Prostate gland (tissue), 2 donors: Measurements from ENCODE around the gene UGT2B17. TPM values are rescaled to one million over a fixed set of nuclear protein-coding genes. Genes with fewer than 3 reads are reported as not detected.
"Not testable (repeated sequence)": the region's sequence is repeated elsewhere in the genome, so short reads cannot be mapped to it uniquely, and the experiment has no call there.

Source experiments
- DNase-seq: peaks from one replicate; pipeline ENCODE4 v3.0.0-alpha.2; 2019; ENCODE audit warnings: low spot score
- H3K27ac ChIP-seq, 2 donors: fragments of 200-600 bp; sonication (generic); 2 replicates each; pipeline ENCODE4 v1.5.1; 2017 to 2019
- H3K27me3 ChIP-seq: fragments of 200-600 bp; sonication (generic); replicated peaks from 2 replicates; pipeline ENCODE4 v1.5.1; 2019; ENCODE audit not compliant: insufficient read depth
- H3K36me3 ChIP-seq, 2 donors: fragments of 200-600 bp; sonication (generic); 1 replicate in 1 of 2; 2 replicates in 1 of 2; pipeline versions ENCODE4 v1.5.1 to v1.8.1; 2017 to 2019
- H3K4me1 ChIP-seq: fragments of 200-600 bp; sonication (generic); replicated peaks from 2 replicates; pipeline ENCODE4 v1.5.1; 2019
- H3K4me3 ChIP-seq, 2 donors: fragments of 200-600 bp; sonication (generic); 2 replicates each; pipeline ENCODE4 v1.5.1; 2017 to 2019
- H3K9me3 ChIP-seq: fragments of 200-600 bp; sonication (generic); 2 replicates; pipeline ENCODE4 v1.5.1; 2017
- POLR2A ChIP-seq: fragments of 450-650 bp; IDR thresholded peaks from one replicate; pipeline ENCODE4 v1.6.1; 2016; ENCODE audit warnings: antibody characterized with exemption, mild to moderate bottlenecking
- POLR2AphosphoS5 ChIP-seq: sonication (generic); formaldehyde crosslinking; IDR thresholded peaks from one replicate; pipeline ENCODE4 v1.6.1; 2017; ENCODE audit warnings: antibody characterized with exemption
- WGBS: methylation state at CpG from one replicate; pipeline ENCODE4 v1.1.5; 2018; 5-methylcytosine and 5-hydroxymethylcytosine counted together
- intact Hi-C: fragments of 100-400 bp; cut with DNase I; formaldehyde crosslinking; loops from one replicate; pipeline ENCODE4 v1.14.2; 2022
- total RNA-seq, 2 donors: library from RNA; depleted of rRNA; stranded (reverse); fragments of >200 nt; gene quantifications; one replicate each; pipeline ENCODE4 v1.1.0, GENCODE V29; 2016
- TF ChIP-seq, protein P1 (sequence below), 4 experiments: fragments of 200-600 bp in 2 of 4; fragments of 450-650 bp in 2 of 4; sonication (generic) in 2 of 4; IDR thresholded peaks; 1 replicate in 3 of 4; 2 replicates in 1 of 4; pipeline ENCODE4 v1.5.1; 2016 to 2019; ENCODE audit warnings: antibody characterized with exemption in 4 of 4, mild to moderate bottlenecking in 2 of 4, moderate library complexity in 2 of 4

UGT2B17 gene
- total RNA-seq, 2 donors from 2014 or later = 0.23 TPM; not detected in 1

DNA sequence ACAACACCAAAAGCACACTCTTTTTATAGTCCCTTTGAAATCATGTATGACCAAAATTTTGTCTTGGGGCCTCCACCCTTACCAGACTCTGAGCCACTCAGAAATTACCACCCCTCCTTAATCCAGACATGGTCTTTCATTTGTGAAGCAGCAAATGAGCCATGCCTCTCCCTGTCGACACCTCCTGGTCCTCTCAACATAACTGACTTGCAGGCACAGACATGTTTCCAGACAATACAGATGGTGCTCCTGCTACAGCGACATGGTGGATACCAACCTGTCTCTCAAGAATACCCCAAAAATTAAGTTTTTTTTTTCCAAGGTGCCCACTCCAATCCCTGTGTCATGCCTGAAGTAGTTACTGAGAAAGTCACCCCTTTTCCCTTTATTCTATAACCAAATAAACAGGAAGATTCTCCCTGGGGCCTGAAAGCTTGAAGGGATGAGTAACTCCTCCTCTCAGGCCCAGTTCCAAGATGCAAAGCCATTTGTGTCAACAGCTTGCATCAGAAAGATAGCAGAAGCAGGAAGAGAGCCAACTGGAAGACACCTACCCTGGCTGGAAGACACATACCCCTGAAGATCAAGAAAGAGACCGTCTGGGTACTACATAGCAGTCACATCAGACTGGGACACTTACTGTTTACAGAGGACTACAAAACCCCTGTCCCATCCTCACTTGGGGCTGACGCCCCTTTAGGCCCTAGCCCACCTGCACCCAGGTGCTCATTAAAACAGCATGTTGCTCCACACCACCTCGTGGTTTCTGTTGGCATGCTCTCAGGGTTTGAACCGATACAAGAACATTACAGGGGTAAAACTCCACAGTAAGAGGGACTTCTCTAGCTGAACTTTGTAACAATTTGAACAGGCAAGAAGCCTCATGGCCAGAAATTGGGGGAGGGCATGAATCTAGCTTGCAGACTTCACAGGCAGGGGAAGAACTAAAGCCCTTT is 5.5 kb upstream of the UGT2B17 start:
- no peaks in the 10 kb centered on the region for H3K4me1 ChIP-seq
- H3K9me3 ChIP-seq = no peaks in the 10 kb centered on the region

DNA sequence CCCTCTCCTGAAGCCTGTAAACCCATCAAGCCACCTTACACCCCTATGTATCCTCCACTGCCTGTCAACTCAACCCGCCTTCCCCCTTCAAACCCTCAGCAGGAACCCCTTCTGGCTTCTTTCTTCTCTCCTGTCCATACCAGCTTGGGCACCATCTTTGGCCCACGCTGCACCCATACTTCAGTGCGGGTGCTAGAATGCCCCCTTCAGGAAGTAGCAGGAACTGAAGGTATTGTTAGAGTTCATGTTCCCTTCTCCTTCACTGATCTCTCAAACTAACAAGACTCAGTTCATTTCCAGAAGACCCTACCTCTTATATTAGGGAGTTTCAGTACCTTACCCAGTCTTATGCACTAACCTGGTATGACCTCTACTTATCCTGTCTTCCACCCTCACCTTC is 1.5 kb upstream of the UGT2B17 start:
- H3K4me1 ChIP-seq = no peaks in the 10 kb centered on the region
- H3K27me3 ChIP-seq = no peaks in the 10 kb centered on the region
- H3K4me3 ChIP-seq = no peak overlapping the region
- no peaks in the 10 kb centered on the region for H3K9me3 ChIP-seq
- intact Hi-C loops = no loop called here
- H3K36me3 ChIP-seq = no peaks in the 10 kb centered on the region
- TF ChIP-seq POLR2AphosphoS5 (no peak), POLR2A (no peak)
- TF ChIP-seq, protein P1, sequence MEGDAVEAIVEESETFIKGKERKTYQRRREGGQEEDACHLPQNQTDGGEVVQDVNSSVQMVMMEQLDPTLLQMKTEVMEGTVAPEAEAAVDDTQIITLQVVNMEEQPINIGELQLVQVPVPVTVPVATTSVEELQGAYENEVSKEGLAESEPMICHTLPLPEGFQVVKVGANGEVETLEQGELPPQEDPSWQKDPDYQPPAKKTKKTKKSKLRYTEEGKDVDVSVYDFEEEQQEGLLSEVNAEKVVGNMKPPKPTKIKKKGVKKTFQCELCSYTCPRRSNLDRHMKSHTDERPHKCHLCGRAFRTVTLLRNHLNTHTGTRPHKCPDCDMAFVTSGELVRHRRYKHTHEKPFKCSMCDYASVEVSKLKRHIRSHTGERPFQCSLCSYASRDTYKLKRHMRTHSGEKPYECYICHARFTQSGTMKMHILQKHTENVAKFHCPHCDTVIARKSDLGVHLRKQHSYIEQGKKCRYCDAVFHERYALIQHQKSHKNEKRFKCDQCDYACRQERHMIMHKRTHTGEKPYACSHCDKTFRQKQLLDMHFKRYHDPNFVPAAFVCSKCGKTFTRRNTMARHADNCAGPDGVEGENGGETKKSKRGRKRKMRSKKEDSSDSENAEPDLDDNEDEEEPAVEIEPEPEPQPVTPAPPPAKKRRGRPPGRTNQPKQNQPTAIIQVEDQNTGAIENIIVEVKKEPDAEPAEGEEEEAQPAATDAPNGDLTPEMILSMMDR (IDR thresholded peaks at IDR 0.05) = no peak
- DNase-seq = no peak
- no peak overlapping the region for H3K27ac ChIP-seq
- WGBS = 90% methylated on average over 3 of the region's 3 CpGs

More for the DNA sequence above, 5.5 kb upstream of the UGT2B17 start:
- 81% methylated on average over 5 of the region's 6 CpGs for WGBS
- intact Hi-C loops = no loop called here
- H3K27me3 ChIP-seq = no peaks in the 10 kb centered on the region
- H3K4me3 ChIP-seq = no peak overlapping the region
- no peak for DNase-seq
- TF ChIP-seq, protein P1 (IDR thresholded peaks at IDR 0.05) = no peak
- no peak for TF ChIP-seq POLR2A
- no peak overlapping the region for H3K27ac ChIP-seq
- H3K36me3 ChIP-seq = no peaks in the 10 kb centered on the region

DNA sequence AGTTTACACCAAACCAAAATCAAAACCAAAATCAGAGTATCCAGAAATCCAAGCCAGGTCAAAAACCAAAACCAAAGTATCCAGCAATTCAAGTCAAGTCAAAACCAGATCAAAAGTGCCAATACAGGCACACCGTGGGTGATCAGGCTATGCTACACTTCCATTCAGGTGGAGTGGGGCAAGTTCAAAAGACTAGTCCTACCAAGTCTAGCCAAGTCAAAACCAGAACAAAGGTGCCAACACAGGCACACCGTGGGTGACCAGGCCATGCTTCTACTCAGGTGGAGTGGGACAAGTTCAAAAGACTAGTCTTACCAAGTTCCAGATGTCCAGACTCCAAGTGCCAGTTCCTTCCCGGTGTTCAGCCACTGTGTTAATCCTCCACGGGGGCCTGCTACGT is 486 bp downstream of the UGT2B17 start:
- H3K4me3 ChIP-seq, H3K27ac ChIP-seq, H3K9me3 ChIP-seq, H3K36me3 ChIP-seq, H3K27me3 ChIP-seq, H3K4me1 ChIP-seq, intact Hi-C loops, DNase-seq: not testable (repeated sequence)
- 92% methylated on average over 2 of the region's 5 CpGs for WGBS

DNA sequence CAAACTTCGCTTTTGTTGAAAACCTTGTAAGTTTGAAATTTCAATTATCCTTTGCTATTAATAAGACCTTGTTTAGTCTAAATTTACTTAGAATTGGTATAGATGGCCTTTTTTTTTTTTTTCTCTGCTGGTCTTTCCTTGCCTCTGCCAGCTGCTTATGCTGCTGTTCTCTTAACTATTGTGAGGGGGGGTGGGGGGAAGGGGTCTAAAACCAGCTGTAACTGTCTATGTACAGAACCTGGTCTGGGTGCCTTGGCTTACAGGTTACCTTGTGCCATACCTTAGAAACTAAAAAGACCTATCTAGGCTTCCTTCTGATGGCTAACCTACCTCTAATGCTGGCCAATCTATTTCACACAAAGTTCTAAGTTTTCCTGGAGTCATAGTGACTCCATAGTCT is 1.0 kb downstream of the UGT2B17 start:
- Histone ChIP-seq H3K4me3 (no peak overlapping the region), H3K36me3 (no peaks in the 10 kb centered on the region), H3K27me3 (no peaks in the 10 kb centered on the region), H3K4me1 (no peaks in the 10 kb centered on the region), H3K9me3 (no peaks in the 10 kb centered on the region), H3K27ac (no peak overlapping the region)
- 96% methylated on average over 1 of the region's 1 CpG for WGBS
- intact Hi-C loops = no loop called here
- TF ChIP-seq, protein P1 (IDR thresholded peaks at IDR 0.05) = no peak
- TF ChIP-seq POLR2AphosphoS5 (no peak), POLR2A (no peak)
- DNase-seq = no peak

DNA sequence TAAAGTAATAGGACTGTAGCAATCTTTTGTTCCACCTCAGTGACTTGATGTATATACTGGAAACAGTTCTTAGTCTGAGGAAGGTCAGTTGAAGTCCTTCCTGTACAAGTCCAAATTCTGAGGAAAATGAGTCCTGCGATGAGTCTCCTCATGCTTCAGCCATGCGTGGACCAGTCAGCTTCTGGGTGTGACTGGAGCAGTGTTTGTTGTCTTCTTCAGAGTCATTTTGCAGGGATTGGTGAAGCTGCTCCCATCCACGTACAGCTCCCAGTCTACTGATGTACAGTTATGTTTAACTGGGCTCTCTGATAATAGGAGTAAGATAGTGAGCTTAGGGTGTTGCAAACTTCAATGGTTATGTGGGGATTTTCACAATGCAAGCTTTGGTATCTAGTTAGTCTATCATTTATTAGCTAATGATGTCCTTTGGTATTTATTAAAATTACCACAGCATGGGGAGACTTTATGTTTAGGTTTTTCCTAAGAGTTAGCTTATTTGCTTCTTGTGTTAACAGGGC is 3.4 kb downstream of the UGT2B17 start:
- TF ChIP-seq POLR2AphosphoS5 (no peak), POLR2A (no peak)
- TF ChIP-seq, protein P1 (IDR thresholded peaks at IDR 0.05) = no peak
- H3K4me1 ChIP-seq = no peaks in the 10 kb centered on the region
- H3K4me3 ChIP-seq = no peak overlapping the region
- DNase-seq = no peak
- 94% methylated on average over 3 of the region's 3 CpGs for WGBS
- intact Hi-C loops = no loop called here
- no peaks in the 10 kb centered on the region for H3K36me3 ChIP-seq
- no peak overlapping the region for H3K27ac ChIP-seq
- H3K9me3 ChIP-seq = no peaks in the 10 kb centered on the region
- no peaks in the 10 kb centered on the region for H3K27me3 ChIP-seq
